CD14-positive monocyte (primary cell): ENCODE results near the gene KDM3B. TPM values are rescaled to one million over a fixed set of nuclear protein-coding genes. Genes with fewer than 3 reads are reported as not detected.

Experiments
- DNase-seq, 3 donors: peaks; one replicate each; pipeline ENCODE4 v3.0.0-alpha.2; 2011 to 2022
- H2AFZ ChIP-seq: 2 replicates; pipeline ENCODE4 v1.6.0; 2012; ENCODE audit warnings: mild to moderate bottlenecking, low read depth, low read length, inconsistent platforms; ENCODE audit not compliant: insufficient read depth, poor library complexity, severe bottlenecking
- H3K27ac ChIP-seq, 2 donors: 1 replicate in 1 of 2; 2 replicates in 1 of 2; pipeline ENCODE4 v1.5.1; 2012 to 2013; ENCODE audit warnings: low read length in 2 of 2, control low read depth in 1 of 2, inconsistent platforms in 1 of 2, low read depth in 1 of 2, mild to moderate bottlenecking in 1 of 2
- H3K27me3 ChIP-seq, 2 donors: one replicate each; pipeline versions ENCODE4 v1.6.0 to v1.6.1; 2011 to 2013; ENCODE audit warnings: low read length in 2 of 2; ENCODE audit not compliant: control insufficient read depth in 2 of 2, insufficient read depth in 2 of 2
- H3K36me3 ChIP-seq, 2 donors: replicated peaks in 1 of 2; 1 replicate in 1 of 2; 2 replicates in 1 of 2; pipeline versions ENCODE4 v1.5.1 to v1.6.1; 2012 to 2013; ENCODE audit warnings: low read length in 2 of 2, control low read depth in 1 of 2, inconsistent platforms in 1 of 2, mild to moderate bottlenecking in 1 of 2; ENCODE audit not compliant: insufficient read depth in 2 of 2, control insufficient read depth in 1 of 2
- H3K4me1 ChIP-seq, 2 donors: 1 replicate in 1 of 2; 2 replicates in 1 of 2; pipeline versions ENCODE4 v1.5.1 to v1.6.1; 2012 to 2013; ENCODE audit warnings: low read length in 2 of 2, control low read depth in 1 of 2, inconsistent platforms in 1 of 2, mild to moderate bottlenecking in 1 of 2, moderate library complexity in 1 of 2; ENCODE audit not compliant: insufficient read depth in 2 of 2, control insufficient read depth in 1 of 2
- H3K4me2 ChIP-seq: replicated peaks from 2 replicates; pipeline ENCODE3; 2012; ENCODE audit warnings: low read length, moderate library complexity, mild to moderate bottlenecking; ENCODE audit not compliant: poor library complexity, severe bottlenecking; ENCODE audit errors: extremely low read depth
- H3K4me3 ChIP-seq, 3 experiments: fragments of 200-600 bp in 1 of 3; sonication (generic) in 1 of 3; replicated peaks in 1 of 3; 1 replicate in 2 of 3; 2 replicates in 1 of 3; pipeline ENCODE4 v1.5.1; 2011 to 2013; ENCODE audit warnings: low read length in 3 of 3, mild to moderate bottlenecking in 3 of 3, control low read depth in 2 of 3, low read depth in 2 of 3, inconsistent platforms in 1 of 3, moderate library complexity in 1 of 3
- H3K79me2 ChIP-seq: 2 replicates; pipeline ENCODE4 v1.6.0; 2012; ENCODE audit warnings: mild to moderate bottlenecking, control low read depth, inconsistent platforms, low read length, moderate library complexity; ENCODE audit not compliant: insufficient read depth
- H3K9ac ChIP-seq: 2 replicates; pipeline ENCODE4 v1.6.0; 2017; ENCODE audit warnings: low read length, mild to moderate bottlenecking; ENCODE audit not compliant: insufficient read depth, poor library complexity, severe bottlenecking
- H3K9me3 ChIP-seq, 2 donors: replicated peaks in 1 of 2; 1 replicate in 1 of 2; 2 replicates in 1 of 2; pipeline versions ENCODE4 v1.5.1 to v1.6.1; 2012 to 2013; ENCODE audit warnings: low read length in 2 of 2, control low read depth in 1 of 2; ENCODE audit not compliant: control insufficient read depth in 1 of 2, insufficient read depth in 1 of 2
- H4K20me1 ChIP-seq: 2 replicates; pipeline ENCODE4 v1.6.0; 2012; ENCODE audit warnings: mild to moderate bottlenecking, low read length, control low read depth, moderate library complexity; ENCODE audit not compliant: insufficient read depth
- H3K27ac Mint-ChIP-seq, 7 donors: one replicate each; pipeline ENCODE4 v1.8.0; 2020; ENCODE audit warnings: mild to moderate bottlenecking in 7 of 7, mixed read lengths in 7 of 7, moderate library complexity in 6 of 7, inconsistent platforms in 2 of 7
- H3K27me3 Mint-ChIP-seq, 3 donors: one replicate each; pipeline ENCODE4 v1.8.0; 2021 to 2022; ENCODE audit warnings: low read depth in 3 of 3, mild to moderate bottlenecking in 3 of 3, mixed read lengths in 3 of 3, moderate library complexity in 3 of 3, inconsistent platforms in 1 of 3
- H3K36me3 Mint-ChIP-seq, 2 donors: one replicate each; pipeline ENCODE4 v1.8.0; 2020; ENCODE audit warnings: mixed read lengths in 2 of 2, inconsistent platforms in 1 of 2, mild to moderate bottlenecking in 1 of 2
- H3K4me1 Mint-ChIP-seq: one replicate; pipeline ENCODE4 v1.8.0; 2020; ENCODE audit warnings: mild to moderate bottlenecking, mixed read lengths
- H3K4me3 Mint-ChIP-seq, 2 donors: one replicate each; pipeline ENCODE4 v1.8.0; 2020; ENCODE audit warnings: mild to moderate bottlenecking in 2 of 2, mixed read lengths in 2 of 2, moderate library complexity in 1 of 2
- H3K9me3 Mint-ChIP-seq, 7 donors: one replicate each; pipeline ENCODE4 v1.8.0; 2020 to 2022; ENCODE audit warnings: mixed read lengths in 7 of 7, mild to moderate bottlenecking in 6 of 7, moderate library complexity in 6 of 7, inconsistent platforms in 2 of 7
- CTCF ChIP-seq: fragments of 200-600 bp; IDR thresholded peaks from one replicate; pipeline ENCODE4 v1.8.0; 2022; ENCODE audit warnings: antibody characterized with exemption, mild to moderate bottlenecking
- WGBS: methylation state at CpG from one replicate; pipeline ENCODE4 v1.1.5; 2013; ENCODE audit warnings: missing lambda C conversion rate; ENCODE audit not compliant: insufficient coverage; 5-methylcytosine and 5-hydroxymethylcytosine counted together
- intact Hi-C, 2 donors: fragments of 100-400 bp; cut with micrococcal nuclease; formaldehyde crosslinking; loops; one replicate each; pipeline versions ENCODE4 v1.15.0 to v1.15.1; 2023
- polyA plus RNA-seq, 3 donors: library from polyadenylated mRNA; depleted of rRNA in 1 of 3; unstranded in 2 of 3; stranded (reverse) in 1 of 3; fragments of 300-500 nt in 2 of 3; fragments of >200 nt in 1 of 3; fragmentation: Illumina TruSeq in 2 of 3; gene quantifications; 1 replicate in 2 of 3; 2 replicates in 1 of 3; pipeline ENCODE4 v1.2.3, GENCODE V29; 2012 to 2021

Gene KDM3B
- polyA plus RNA-seq, 3 donors = 11.7 to 52.1 (median 17.4) TPM

GRCh38 chr5:138372653-138373052 is 20.2 kb downstream of the KDM3B start:
- H3K9me3 ChIP-seq = no peaks in the 10 kb centered on the region
- intact Hi-C loops = loop anchor here in 1 of 2 donors (5.0 kb wide), 1 partner anchor 35 kb away; the partner anchor contains the start of gene FAM53C
- no peaks in the 10 kb centered on the region for H3K27me3 Mint-ChIP-seq
- H3K4me1 ChIP-seq = peaks cover 37 to 50% of the 10 kb centered on the region in 2 donors
- peak overlapping the region in 1 of 2 donors; percentile 69 for H3K27ac ChIP-seq
- peaks cover 37 to 52% of the 10 kb centered on the region in 2 donors for H3K36me3 ChIP-seq
- no peak overlapping the region for H3K9ac ChIP-seq
- H3K27me3 ChIP-seq = no peaks in the 10 kb centered on the region
- no peak for DNase-seq
- no peak overlapping the region for H3K4me3 ChIP-seq
- peak overlapping the region; percentile 21 for H3K4me2 ChIP-seq
- peaks cover 14% of the 10 kb centered on the region for H4K20me1 ChIP-seq
- peaks cover 0 to 3% (median 0%) of the 10 kb centered on the region in 7 donors for H3K9me3 Mint-ChIP-seq
- no peak overlapping the region for H3K4me3 Mint-ChIP-seq
- peaks cover 42% of the 10 kb centered on the region for H3K4me1 Mint-ChIP-seq
- WGBS = 14% methylated on average over 1 of the region's 5 CpGs
- H3K36me3 Mint-ChIP-seq = peaks cover 44 to 54% of the 10 kb centered on the region in 2 donors
- peak overlapping the region in 6 of 7 donors; percentile 3 to 84 (median 63) for H3K27ac Mint-ChIP-seq
- peaks cover 71% of the 10 kb centered on the region for H3K79me2 ChIP-seq
- no peak overlapping the region for H2AFZ ChIP-seq
- TF ChIP-seq CTCF = no peak

- 100% methylated on average over 5 of the region's 8 CpGs for WGBS
- H3K9me3 ChIP-seq = no peaks in the 10 kb centered on the region
- H3K4me1 ChIP-seq = no peaks in the 10 kb centered on the region
- Mint-ChIP-seq H3K4me3 (no peak overlapping the region), H3K27ac (no peak overlapping the region), H3K36me3 (peaks cover 71 to 95% of the 10 kb centered on the region in 2 donors), H3K27me3 (no peaks in the 10 kb centered on the region), H3K4me1 (no peaks in the 10 kb centered on the region), H3K9me3 (no peaks in the 10 kb centered on the region)
- H3K79me2 ChIP-seq = peaks cover 16% of the 10 kb centered on the region
- peaks cover 87 to 99% of the 10 kb centered on the region in 2 donors for H3K36me3 ChIP-seq
- no peak overlapping the region for H3K4me2 ChIP-seq
- H3K27me3 ChIP-seq = no peaks in the 10 kb centered on the region
- H3K9ac ChIP-seq = no peak overlapping the region
- H3K4me3 ChIP-seq = no peak overlapping the region
- TF ChIP-seq CTCF = no peak
- peaks cover 42% of the 10 kb centered on the region for H4K20me1 ChIP-seq
- no peak for DNase-seq
- no peak overlapping the region for H3K27ac ChIP-seq
- no peak overlapping the region for H2AFZ ChIP-seq
- intact Hi-C loops = no loop called here
Measured at GRCh38 chr5:138382347-138382746, 29.9 kb downstream of the KDM3B start.
